ENCODE data around the gene SWI5.

- no peak for TF ChIP-seq CTCF (IDR thresholded peaks at IDR 0.05)
- TF ChIP-seq POLR2AphosphoS5 (IDR thresholded peaks at IDR 0.05) = no peak
- TF ChIP-seq POLR2A (IDR thresholded peaks at IDR 0.05) = no peak
These were observed 25.0 kb upstream of the SWI5 start for GRCh38 chr9:128250839-128251731.

Data from prostate gland (tissue), 2 donors.